HG02759 (cell line): ENCODE data around the gene OR2AT4.

Experiments
- ATAC-seq: cut with Tn5 transposase; IDR thresholded peaks from one replicate; pipeline ENCODE4 v1.9.1; 2021; ENCODE audit warnings: mild to moderate bottlenecking, moderate library complexity; ENCODE audit not compliant: unreplicated experiment

Gene OR2AT4

GRCh38 chr11:75031771-75032549, 64.7 kb downstream of the OR2AT4 start:
- ATAC-seq = peak; percentile 45
